Measurements from ENCODE around the gene SELENOW. TPM values are rescaled to one million over a fixed set of nuclear protein-coding genes. Genes with fewer than 3 reads are reported as not detected.

Gene SELENOW
- total and polyA plus RNA-seq, 2 donors (not counting 1 experiment from before 2014, with no cell fraction given) = 47.7 to 73.7 TPM

- CTCF ChIA-PET = no interaction called here
- H3K27me3 ChIP-seq (replicated peaks in 1 of 4; ENCODE audit: control extremely low read depth in 1 of 4, control insufficient read depth in 3 of 4, insufficient read depth in 4 of 4, low read length in 3 of 4) = peaks cover 0 to 10% (median 0%) of the 10 kb centered on the region in 4 experiments
- H3K4me3 ChIP-seq (ENCODE audit: control extremely low read depth in 1 of 5, extremely low read depth in 1 of 5, insufficient read depth in 1 of 5, low read depth in 2 of 5, low read length in 4 of 5) = no peak overlapping the region
- ATAC-seq (ENCODE audit: low read depth) (peak; percentile 51), DNase-seq (peak; percentile 61)
- H3K79me2 ChIP-seq (ENCODE audit: control insufficient read depth, insufficient read depth, low read length) = no peaks in the 10 kb centered on the region
- H3K27me3 Mint-ChIP-seq = peaks cover 14% of the 10 kb centered on the region
- intact Hi-C loops (cut with micrococcal nuclease) = no loop called here
- no peaks in the 10 kb centered on the region for H3K4me1 ChIP-seq (ENCODE audit: control insufficient read depth in 2 of 2, insufficient read depth in 2 of 2, low read length in 2 of 2)
- no peaks in the 10 kb centered on the region for H3K36me3 ChIP-seq (replicated peaks in 1 of 2; ENCODE audit: control extremely low read depth in 1 of 2, control insufficient read depth in 1 of 2, extremely low read depth in 1 of 2, insufficient read depth in 2 of 2, low read length in 1 of 2)
- H3K27ac ChIP-seq (ENCODE audit: low read length in 2 of 2) = no peak overlapping the region
- no peak overlapping the region for H2AFZ ChIP-seq (ENCODE audit: insufficient read depth, low read depth, low read length, poor library complexity, severe bottlenecking)
- H3K9ac ChIP-seq (ENCODE audit: low read length) = no peak overlapping the region
- POLR2A ChIA-PET = no interaction called here
- no peaks in the 10 kb centered on the region for H3K9me3 ChIP-seq (ENCODE audit: control extremely low read depth in 1 of 3, control insufficient read depth in 2 of 3, insufficient read depth in 1 of 3, low read length in 2 of 3)
- no peaks in the 10 kb centered on the region for H3K4me1 Mint-ChIP-seq
- no peaks in the 10 kb centered on the region for H3K9me3 Mint-ChIP-seq (ENCODE audit: insufficient read depth)
- H3K4me3 Mint-ChIP-seq = no peak overlapping the region
- H3K27ac Mint-ChIP-seq = no peak overlapping the region
- no peak overlapping the region for H3K4me2 ChIP-seq (replicated peaks; ENCODE audit: low read depth, low read length, poor library complexity, severe bottlenecking)
- no peaks in the 10 kb centered on the region for H4K20me1 ChIP-seq (ENCODE audit: control insufficient read depth, insufficient read depth, low read length, poor library complexity, severe bottlenecking)
- no peak for TF ChIP-seq EZH2 (IDR thresholded peaks at IDR 0.05; ENCODE audit: borderline replicate concordance, insufficient read depth, low read depth, low read length, poor library complexity, severe bottlenecking)
- TF ChIP-seq CTCF (IDR thresholded peaks at IDR 0.05) = peak; percentile 63
- 83% methylated on average over 6 of the region's 17 CpGs for WGBS (ENCODE audit: insufficient coverage)
Measured at GRCh38 chr19:47813304-47813994, 34.9 kb downstream of the SELENOW start.

GRCh38 chr19:47813995-47814328 is 35.5 kb downstream of the SELENOW start:
- no peak overlapping the region for H3K27ac ChIP-seq (ENCODE audit: low read length in 2 of 2)

More at GRCh38 chr19:47813995-47814328, 35.5 kb downstream of the SELENOW start:
- ChIA-PET POLR2A (no interaction called here), CTCF (no interaction called here)
- Histone ChIP-seq H4K20me1 (ENCODE audit: control insufficient read depth, insufficient read depth, low read length, poor library complexity, severe bottlenecking) (no peaks in the 10 kb centered on the region), H3K79me2 (ENCODE audit: control insufficient read depth, insufficient read depth, low read length) (no peaks in the 10 kb centered on the region), H3K9me3 (ENCODE audit: control extremely low read depth in 1 of 3, control insufficient read depth in 2 of 3, insufficient read depth in 1 of 3, low read length in 2 of 3) (no peaks in the 10 kb centered on the region), H3K9ac (ENCODE audit: low read length) (no peak overlapping the region), H3K4me1 (ENCODE audit: control insufficient read depth in 2 of 2, insufficient read depth in 2 of 2, low read length in 2 of 2) (no peaks in the 10 kb centered on the region), H3K4me3 (ENCODE audit: control extremely low read depth in 1 of 5, extremely low read depth in 1 of 5, insufficient read depth in 1 of 5, low read depth in 2 of 5, low read length in 4 of 5) (no peak overlapping the region), H3K36me3 (replicated peaks in 1 of 2; ENCODE audit: control extremely low read depth in 1 of 2, control insufficient read depth in 1 of 2, extremely low read depth in 1 of 2, insufficient read depth in 2 of 2, low read length in 1 of 2) (no peaks in the 10 kb centered on the region), H3K27me3 (replicated peaks in 1 of 4; ENCODE audit: control extremely low read depth in 1 of 4, control insufficient read depth in 3 of 4, insufficient read depth in 4 of 4, low read length in 3 of 4) (peaks cover 0 to 10% (median 0%) of the 10 kb centered on the region in 4 experiments), H3K4me2 (replicated peaks; ENCODE audit: low read depth, low read length, poor library complexity, severe bottlenecking) (no peak overlapping the region), H2AFZ (ENCODE audit: insufficient read depth, low read depth, low read length, poor library complexity, severe bottlenecking) (no peak overlapping the region)
- Mint-ChIP-seq H3K4me1 (no peaks in the 10 kb centered on the region), H3K27me3 (peaks cover 15% of the 10 kb centered on the region), H3K4me3 (no peak overlapping the region), H3K27ac (no peak overlapping the region), H3K9me3 (ENCODE audit: insufficient read depth) (no peaks in the 10 kb centered on the region)
- 77% methylated on average over 6 of the region's 7 CpGs for WGBS (ENCODE audit: insufficient coverage)
- intact Hi-C loops (cut with micrococcal nuclease) = no loop called here
- peak; percentile 29 for TF ChIP-seq CTCF (IDR thresholded peaks at IDR 0.05)
- TF ChIP-seq EZH2 (IDR thresholded peaks at IDR 0.05; ENCODE audit: borderline replicate concordance, insufficient read depth, low read depth, low read length, poor library complexity, severe bottlenecking) = no peak
- no peak for ATAC-seq (ENCODE audit: low read depth)
- DNase-seq = no peak
